Astrocyte (in vitro differentiated cells and primary cell): Measurements from ENCODE around the gene ARNT2.

Source experiments
- CTCF ChIP-seq: IDR thresholded peaks from 2 replicates; pipeline ENCODE4 v1.5.1; 2011; ENCODE audit warnings: low read depth, mild to moderate bottlenecking, inconsistent platforms, low read length, moderate library complexity; ENCODE audit not compliant: insufficient read depth
- EZH2 ChIP-seq: IDR thresholded peaks from 2 replicates; pipeline ENCODE4 v1.6.1; 2012; ENCODE audit warnings: mild to moderate bottlenecking, low read length, inconsistent platforms; ENCODE audit not compliant: insufficient read depth

- TF ChIP-seq CTCF (no peak), EZH2 (no peak)
These were observed 145.5 kb downstream of the ARNT2 start for GRCh38 chr15:80549654-80550053.
